WI38 (cell line): ENCODE results near the gene AGO4.

Experiments
- H3K4me3 ChIP-seq: 2 replicates; pipeline ENCODE4 v1.5.1; 2011; ENCODE audit warnings: low read depth, mild to moderate bottlenecking, control low read depth, low read length
- CTCF ChIP-seq: IDR thresholded peaks from 2 replicates; pipeline ENCODE4 v1.5.1; 2012; ENCODE audit warnings: low read depth, mild to moderate bottlenecking, control low read depth, low read length

AGO4 gene

GRCh38 chr1:35893051-35893879 lies 85.4 kb downstream of the AGO4 start:
- H3K4me3 ChIP-seq: no peak overlapping the region
- no peak for TF ChIP-seq CTCF

- no peak for TF ChIP-seq CTCF
- no peak overlapping the region for H3K4me3 ChIP-seq
Observed at GRCh38 chr1:35894183-35894582, 86.4 kb downstream of the AGO4 start.

- no peak for TF ChIP-seq CTCF
- H3K4me3 ChIP-seq: no peak overlapping the region
Observed at GRCh38 chr1:35894656-35895055, 86.8 kb downstream of the AGO4 start.

GRCh38 chr1:35899941-35900340 lies 92.1 kb downstream of the AGO4 start:
- no peak overlapping the region for H3K4me3 ChIP-seq
- no peak for TF ChIP-seq CTCF

GRCh38 chr1:35901235-35901634 lies 93.4 kb downstream of the AGO4 start:
- no peak for TF ChIP-seq CTCF
- no peak overlapping the region for H3K4me3 ChIP-seq

- no peak for TF ChIP-seq CTCF
- no peak overlapping the region for H3K4me3 ChIP-seq
Observed at GRCh38 chr1:35902671-35903070, 94.9 kb downstream of the AGO4 start.
